PFSK-1 (cell line): Measurements from ENCODE around the gene PTPRT.

Source experiments
- FOXP2 ChIP-seq: optimal IDR thresholded peaks from 2 replicates; pipeline ENCODE3; 2011; ENCODE audit warnings: borderline replicate concordance, control low read depth, inconsistent platforms; ENCODE audit not compliant: insufficient read depth; ENCODE audit errors: extremely low read length, extremely low read depth
- POLR2AphosphoS5 ChIP-seq: IDR thresholded peaks from 2 replicates; pipeline ENCODE4 v1.6.1; 2012; ENCODE audit warnings: low read depth, mild to moderate bottlenecking, control low read depth, low read length, moderate library complexity
- SIN3A ChIP-seq: IDR thresholded peaks from 2 replicates; pipeline ENCODE4 v1.6.1; 2012; ENCODE audit warnings: mild to moderate bottlenecking, low read length, moderate library complexity, borderline replicate concordance; ENCODE audit not compliant: insufficient read depth
- TAF1 ChIP-seq: IDR thresholded peaks from 2 replicates; pipeline ENCODE4 v1.6.1; 2012; ENCODE audit warnings: low read length, control low read depth, borderline replicate concordance; ENCODE audit not compliant: insufficient read depth
- TF ChIP-seq, protein P1 (sequence below), 2 experiments: IDR thresholded peaks; 2 replicates each; pipeline versions ENCODE4 v1.6.1 to v1.8.0; 2011 to 2012; ENCODE audit warnings: low read depth in 2 of 2, low read length in 2 of 2, control low read depth in 1 of 2, inconsistent platforms in 1 of 2, mild to moderate bottlenecking in 1 of 2, moderate library complexity in 1 of 2; ENCODE audit not compliant: insufficient read depth in 1 of 2

The PTPRT gene

DNA sequence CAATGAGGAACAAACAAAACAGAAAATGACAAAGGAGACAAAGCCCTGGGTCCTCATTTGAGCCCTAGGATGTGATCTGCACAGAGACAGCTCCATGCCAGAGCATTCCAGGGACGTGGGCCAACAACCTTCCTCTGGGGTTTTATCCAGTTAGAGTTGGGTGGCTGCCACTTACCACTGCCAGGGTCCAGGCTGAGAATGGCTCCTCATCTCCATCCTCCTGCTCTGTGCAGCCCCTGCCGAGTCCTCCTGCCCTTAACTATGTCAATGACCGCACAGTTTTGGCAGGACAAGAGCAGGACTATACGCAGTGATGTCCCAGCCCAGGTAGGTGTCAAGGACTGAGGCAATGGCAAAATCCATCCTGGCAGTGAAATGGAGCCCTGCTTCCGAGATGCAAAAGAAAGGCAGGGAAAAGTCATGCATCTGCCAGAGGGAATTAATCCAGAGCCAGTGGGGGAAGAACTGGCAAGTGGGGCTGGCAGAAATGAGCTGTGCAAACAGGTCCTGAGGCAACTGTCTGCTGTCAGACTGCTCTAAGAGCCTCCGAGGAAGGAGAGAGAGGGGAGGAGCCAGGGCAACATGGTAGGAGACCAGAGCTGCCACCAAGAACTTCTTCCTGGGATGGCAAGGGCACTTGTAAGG is 449.4 kb downstream of the PTPRT start:
- TF ChIP-seq, protein P1, sequence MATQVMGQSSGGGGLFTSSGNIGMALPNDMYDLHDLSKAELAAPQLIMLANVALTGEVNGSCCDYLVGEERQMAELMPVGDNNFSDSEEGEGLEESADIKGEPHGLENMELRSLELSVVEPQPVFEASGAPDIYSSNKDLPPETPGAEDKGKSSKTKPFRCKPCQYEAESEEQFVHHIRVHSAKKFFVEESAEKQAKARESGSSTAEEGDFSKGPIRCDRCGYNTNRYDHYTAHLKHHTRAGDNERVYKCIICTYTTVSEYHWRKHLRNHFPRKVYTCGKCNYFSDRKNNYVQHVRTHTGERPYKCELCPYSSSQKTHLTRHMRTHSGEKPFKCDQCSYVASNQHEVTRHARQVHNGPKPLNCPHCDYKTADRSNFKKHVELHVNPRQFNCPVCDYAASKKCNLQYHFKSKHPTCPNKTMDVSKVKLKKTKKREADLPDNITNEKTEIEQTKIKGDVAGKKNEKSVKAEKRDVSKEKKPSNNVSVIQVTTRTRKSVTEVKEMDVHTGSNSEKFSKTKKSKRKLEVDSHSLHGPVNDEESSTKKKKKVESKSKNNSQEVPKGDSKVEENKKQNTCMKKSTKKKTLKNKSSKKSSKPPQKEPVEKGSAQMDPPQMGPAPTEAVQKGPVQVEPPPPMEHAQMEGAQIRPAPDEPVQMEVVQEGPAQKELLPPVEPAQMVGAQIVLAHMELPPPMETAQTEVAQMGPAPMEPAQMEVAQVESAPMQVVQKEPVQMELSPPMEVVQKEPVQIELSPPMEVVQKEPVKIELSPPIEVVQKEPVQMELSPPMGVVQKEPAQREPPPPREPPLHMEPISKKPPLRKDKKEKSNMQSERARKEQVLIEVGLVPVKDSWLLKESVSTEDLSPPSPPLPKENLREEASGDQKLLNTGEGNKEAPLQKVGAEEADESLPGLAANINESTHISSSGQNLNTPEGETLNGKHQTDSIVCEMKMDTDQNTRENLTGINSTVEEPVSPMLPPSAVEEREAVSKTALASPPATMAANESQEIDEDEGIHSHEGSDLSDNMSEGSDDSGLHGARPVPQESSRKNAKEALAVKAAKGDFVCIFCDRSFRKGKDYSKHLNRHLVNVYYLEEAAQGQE (IDR thresholded peaks at IDR 0.05; ENCODE audit: insufficient read depth in 1 of 2, low read depth in 2 of 2, low read length in 2 of 2) = no peak
- TF ChIP-seq FOXP2 (no peak), TAF1 (no peak), SIN3A (no peak), POLR2AphosphoS5 (no peak)

DNA sequence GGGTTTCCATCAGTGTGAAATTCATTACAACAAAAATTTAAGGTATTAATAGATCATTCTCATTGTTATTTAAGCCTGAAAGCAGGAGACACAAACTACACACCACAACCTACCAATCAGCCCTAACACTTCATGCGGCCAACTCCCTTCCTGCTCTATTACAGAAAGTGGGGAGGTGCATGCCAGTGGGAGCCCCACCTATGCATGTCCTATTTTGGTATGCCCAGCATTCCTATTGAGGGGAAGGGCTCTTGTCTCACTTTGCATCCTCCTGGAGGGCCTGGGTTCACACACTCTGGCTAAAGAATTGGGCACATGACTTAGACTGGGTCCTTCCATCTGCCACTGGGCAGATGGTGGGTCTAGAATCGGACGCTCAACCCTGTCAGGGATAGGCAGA is 450.0 kb downstream of the PTPRT start:
- TF ChIP-seq SIN3A (no peak), FOXP2 (no peak), TAF1 (no peak), POLR2AphosphoS5 (no peak)
- TF ChIP-seq, protein P1 (IDR thresholded peaks at IDR 0.05; ENCODE audit: insufficient read depth in 1 of 2, low read depth in 2 of 2, low read length in 2 of 2) = no peak

DNA sequence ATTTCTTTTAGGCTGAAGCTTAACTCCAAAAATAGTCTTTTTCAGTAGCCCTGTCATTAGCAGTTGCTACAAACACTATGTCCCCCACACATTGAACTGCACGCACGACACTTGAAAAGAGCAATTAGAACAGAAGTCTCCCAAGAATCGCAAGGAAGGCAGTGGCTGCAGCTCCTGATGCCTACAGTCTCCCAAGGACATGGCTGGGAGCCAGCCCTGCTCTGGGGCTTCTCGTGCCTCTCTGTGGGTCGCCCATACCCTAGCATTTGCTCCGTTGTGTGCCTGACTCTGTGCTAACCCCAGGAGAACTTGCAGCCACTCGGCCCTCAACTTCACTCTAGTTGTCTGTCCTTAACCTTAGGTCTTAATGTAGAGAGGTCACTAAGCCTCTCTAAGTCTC is 454.2 kb downstream of the PTPRT start:
- TF ChIP-seq, protein P1 (IDR thresholded peaks at IDR 0.05; ENCODE audit: insufficient read depth in 1 of 2, low read depth in 2 of 2, low read length in 2 of 2) = no peak
- TF ChIP-seq SIN3A = no peak
- no peak for TF ChIP-seq FOXP2
- no peak for TF ChIP-seq POLR2AphosphoS5
- no peak for TF ChIP-seq TAF1

DNA sequence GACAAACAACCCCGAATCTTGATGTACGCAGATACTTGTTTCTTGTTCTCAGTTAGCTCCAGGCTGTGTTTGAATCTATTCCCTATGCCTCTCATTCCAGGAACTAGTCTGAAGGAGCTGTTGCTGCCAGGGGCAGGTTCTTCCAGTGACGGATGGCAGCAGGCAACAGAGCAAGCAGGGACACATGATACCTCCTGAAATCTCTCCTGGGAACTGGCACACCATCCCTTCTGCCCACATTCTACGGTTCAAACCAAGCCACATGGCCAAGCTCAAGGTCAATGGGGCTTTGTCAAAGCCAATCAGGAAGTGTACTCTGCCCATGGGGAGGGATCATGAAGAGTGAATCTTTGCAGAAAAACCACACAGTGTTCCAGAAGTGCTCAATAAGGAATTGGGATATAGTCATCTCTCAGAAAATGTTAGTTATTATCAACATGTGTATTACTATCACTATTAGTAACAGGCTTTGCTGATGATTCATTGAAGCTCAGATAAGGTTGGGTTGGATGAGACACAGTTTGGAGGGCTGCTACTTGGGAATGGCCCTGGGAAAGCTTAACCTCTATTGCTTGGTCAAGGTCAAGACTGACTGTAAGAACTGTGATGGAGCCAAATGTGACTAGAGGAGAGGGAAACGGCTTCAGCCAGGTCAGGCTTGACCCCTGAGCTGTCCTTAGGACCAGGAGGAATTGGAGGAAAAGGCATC is 454.9 kb downstream of the PTPRT start:
- TF ChIP-seq, protein P1 (IDR thresholded peaks at IDR 0.05; ENCODE audit: insufficient read depth in 1 of 2, low read depth in 2 of 2, low read length in 2 of 2) = no peak

DNA sequence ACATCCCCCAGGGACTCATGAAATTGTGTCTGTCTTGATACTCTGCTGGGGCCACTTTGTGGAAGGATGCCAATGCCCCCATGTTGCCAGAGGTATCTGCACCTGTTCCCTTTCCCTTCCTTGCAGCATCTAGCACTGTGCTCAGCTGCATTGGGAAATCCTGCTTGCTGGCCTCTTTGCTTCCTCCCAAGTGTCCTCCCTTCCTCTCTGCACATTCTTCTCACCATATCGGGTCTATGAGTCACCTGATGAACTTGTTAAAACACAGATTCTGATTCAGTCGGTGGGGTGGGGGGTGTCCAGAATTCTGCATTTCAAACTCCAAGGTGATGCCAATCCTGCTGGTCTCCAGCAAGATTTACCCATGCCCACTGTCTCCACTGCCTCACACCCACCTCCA is 467.8 kb downstream of the PTPRT start:
- TF ChIP-seq FOXP2 = no peak
- TF ChIP-seq, protein P1 (IDR thresholded peaks at IDR 0.05; ENCODE audit: insufficient read depth in 1 of 2, low read depth in 2 of 2, low read length in 2 of 2) = no peak
- TF ChIP-seq SIN3A = no peak
- TF ChIP-seq TAF1 = no peak
- TF ChIP-seq POLR2AphosphoS5 = no peak
